SK-N-MC (cell line): ENCODE results near the gene BIRC6.

Source experiments
- DNase-seq: peaks from one replicate; pipeline ENCODE4 v3.0.0-alpha.2; 2011; ENCODE audit warnings: low read depth, low spot score
- H3K27ac ChIP-seq: fragments of 200-600 bp; sonication (generic); 2 replicates; pipeline ENCODE4 v1.5.1; 2016; ENCODE audit warnings: mixed run types
- H3K36me3 ChIP-seq: fragments of 200-600 bp; sonication (generic); 2 replicates; pipeline ENCODE4 v1.6.1; 2017; ENCODE audit warnings: antibody characterized with exemption, low read length, mixed read lengths; ENCODE audit not compliant: insufficient read depth
- H3K4me3 ChIP-seq: fragments of 200-600 bp; sonication (generic); 2 replicates; pipeline ENCODE4 v1.5.1; 2016
- H3K9ac ChIP-seq: fragments of 200-600 bp; sonication (generic); 2 replicates; pipeline ENCODE4 v1.8.0; 2017; ENCODE audit warnings: mixed run types, mixed read lengths; ENCODE audit not compliant: insufficient read length
- H3K9me3 ChIP-seq: fragments of 200-600 bp; sonication (generic); 2 replicates; pipeline ENCODE4 v1.6.1; 2017; ENCODE audit warnings: low read depth, mild to moderate bottlenecking, antibody characterized with exemption, low read length, moderate library complexity, mixed read lengths
- EZH2 ChIP-seq: fragments of 200-600 bp; sonication (generic); IDR thresholded peaks from one replicate; pipeline ENCODE4 v1.6.1; 2017; ENCODE audit warnings: antibody characterized with exemption
- FOXP2 ChIP-seq: optimal IDR thresholded peaks from 2 replicates; pipeline ENCODE3; 2011; ENCODE audit warnings: mild to moderate bottlenecking, moderate library complexity; ENCODE audit not compliant: insufficient read depth; ENCODE audit errors: extremely low read length, control extremely low read depth
- POLR2AphosphoS5 ChIP-seq: IDR thresholded peaks from 2 replicates; pipeline ENCODE4 v1.6.1; 2012; ENCODE audit warnings: mild to moderate bottlenecking, low read depth, low read length, borderline replicate concordance

Gene BIRC6

DNA sequence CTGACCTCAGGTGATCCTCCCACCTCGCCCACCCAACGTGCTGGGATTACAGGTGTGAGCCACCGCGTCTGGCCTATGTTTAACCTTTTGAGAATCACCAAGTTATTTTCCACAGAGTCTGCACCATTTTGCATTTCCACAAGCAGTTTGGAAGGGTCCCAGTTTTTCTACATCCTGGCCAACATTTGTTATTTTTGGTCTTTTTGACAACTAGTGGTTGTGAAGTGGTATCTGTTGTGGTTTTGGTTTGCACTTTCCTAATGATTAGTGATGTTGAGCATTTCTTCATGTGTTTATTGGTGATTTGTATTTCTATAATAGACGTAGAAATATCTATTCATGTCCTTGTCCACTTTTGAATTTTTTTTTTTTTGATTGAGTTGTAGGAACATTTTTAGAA, 67.9 kb downstream of the BIRC6 start:
- TF ChIP-seq FOXP2 = no peak
- no peak for TF ChIP-seq EZH2
- Histone ChIP-seq H3K27ac (no peak overlapping the region), H3K4me3 (no peak overlapping the region), H3K9me3 (no peaks in the 10 kb centered on the region), H3K9ac (no peak overlapping the region), H3K36me3 (peaks cover 33% of the 10 kb centered on the region)
- no peak for DNase-seq

DNA sequence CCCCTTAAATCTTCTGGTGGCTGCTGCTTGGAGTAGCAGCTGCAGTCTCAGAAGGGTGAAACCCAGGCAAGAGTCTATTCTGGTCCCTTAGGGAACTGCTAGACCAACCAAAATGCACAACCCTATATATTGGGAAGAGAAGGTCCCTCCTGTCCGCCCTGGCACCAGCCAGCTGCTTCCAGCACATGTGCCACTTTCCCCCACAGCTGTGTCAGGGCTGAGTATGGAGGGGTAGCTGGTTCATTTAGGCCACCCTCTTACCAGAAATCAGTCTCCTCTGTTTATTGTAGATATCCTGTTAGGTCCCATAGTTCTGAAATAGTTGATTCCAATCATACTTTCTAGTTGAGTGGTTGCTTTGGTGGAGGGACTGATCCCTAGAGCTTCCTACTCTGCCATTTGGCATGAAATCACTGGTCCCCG, 68.9 kb downstream of the BIRC6 start:
- no peak overlapping the region for H3K9ac ChIP-seq
- DNase-seq = no peak

DNA sequence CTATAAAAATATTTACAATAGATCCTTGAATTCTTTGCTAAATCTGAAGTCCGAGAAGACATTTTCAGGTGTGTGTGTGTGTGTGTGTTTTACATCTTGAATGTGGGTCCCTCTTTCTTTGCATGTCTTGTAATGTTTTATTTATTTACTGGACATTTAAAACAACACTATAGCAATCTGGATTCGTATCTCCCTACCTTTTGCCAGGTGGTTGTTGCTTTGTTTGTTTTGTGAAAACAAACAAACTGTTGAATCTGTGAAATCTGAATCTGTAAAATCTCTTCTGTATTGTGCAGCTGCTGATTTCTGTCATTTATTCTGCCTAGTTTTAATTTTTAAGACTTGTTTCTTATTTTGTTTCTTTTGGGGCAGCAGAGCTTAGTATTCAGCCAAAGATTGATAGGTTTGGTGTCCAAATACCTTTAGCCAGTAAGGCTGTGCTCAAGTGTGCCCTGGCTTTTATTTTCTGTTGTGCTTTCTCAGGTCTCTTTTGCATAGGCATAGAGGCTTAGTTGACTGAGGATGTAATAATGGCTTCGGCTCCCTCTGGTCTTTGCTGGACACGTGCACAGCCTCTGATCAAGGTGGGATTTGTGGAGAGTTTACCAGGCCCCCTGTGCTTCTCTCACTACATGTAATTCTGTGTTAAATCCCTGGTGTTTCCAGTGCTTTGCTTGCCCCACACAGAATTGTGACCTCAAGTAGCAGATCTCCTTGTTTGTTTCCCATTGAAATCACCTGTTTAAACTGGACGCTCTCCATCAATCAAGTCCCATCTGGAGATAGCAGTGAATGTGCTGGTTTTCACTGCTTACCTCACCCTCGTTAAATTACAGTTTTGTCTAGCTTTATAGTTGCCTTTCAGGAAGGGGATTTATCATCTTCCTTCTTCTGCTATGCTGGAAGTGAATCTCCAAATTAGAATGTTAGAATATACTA, 71.1 kb downstream of the BIRC6 start:
- Histone ChIP-seq H3K27ac (no peak overlapping the region), H3K9ac (no peak overlapping the region), H3K4me3 (no peak overlapping the region), H3K9me3 (no peaks in the 10 kb centered on the region), H3K36me3 (peaks cover 39% of the 10 kb centered on the region)
- DNase-seq = no peak
- TF ChIP-seq FOXP2 (no peak), EZH2 (no peak), POLR2AphosphoS5 (no peak)

More for the DNA sequence above, 68.9 kb downstream of the BIRC6 start:
- no peak for TF ChIP-seq FOXP2
- Histone ChIP-seq H3K9me3 (no peaks in the 10 kb centered on the region), H3K4me3 (no peak overlapping the region), H3K36me3 (peaks cover 34% of the 10 kb centered on the region), H3K27ac (no peak overlapping the region)

- DNase-seq = no peak
- no peak for TF ChIP-seq FOXP2
- TF ChIP-seq EZH2 = no peak
- no peak for TF ChIP-seq POLR2AphosphoS5
- Histone ChIP-seq H3K4me3 (no peak overlapping the region), H3K27ac (no peak overlapping the region), H3K9me3 (no peaks in the 10 kb centered on the region), H3K9ac (no peak overlapping the region), H3K36me3 (peaks cover 35% of the 10 kb centered on the region)
These were observed 74.0 kb downstream of the BIRC6 start for GRCh38 chr2:32430804-32431203.

DNA sequence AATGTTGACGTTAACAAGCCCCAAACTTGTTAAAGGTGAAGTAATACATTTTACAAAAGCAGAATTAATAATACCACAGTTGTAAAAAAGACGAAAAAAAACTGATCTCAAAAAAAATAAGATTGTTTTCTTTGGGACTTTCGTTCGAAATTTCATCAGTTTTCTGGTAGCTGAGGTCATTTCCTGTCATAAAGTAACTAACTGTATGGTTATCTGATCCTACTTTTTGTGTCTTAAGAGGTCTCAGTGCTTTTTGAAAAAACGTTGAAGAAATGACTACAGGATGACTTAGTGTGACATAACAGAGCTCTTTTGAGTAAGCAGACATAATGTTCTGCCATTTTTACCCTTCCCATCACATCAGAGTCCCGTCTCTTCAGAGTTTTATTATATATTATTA, 79.3 kb downstream of the BIRC6 start:
- peaks cover 59% of the 10 kb centered on the region for H3K36me3 ChIP-seq
- no peaks in the 10 kb centered on the region for H3K9me3 ChIP-seq
- TF ChIP-seq EZH2 (no peak), POLR2AphosphoS5 (no peak), FOXP2 (no peak)
- H3K9ac ChIP-seq = no peak overlapping the region
- no peak for DNase-seq
- H3K27ac ChIP-seq = no peak overlapping the region
- H3K4me3 ChIP-seq = no peak overlapping the region

- H3K27ac ChIP-seq = no peak overlapping the region
- no peak overlapping the region for H3K4me3 ChIP-seq
- peaks cover 70% of the 10 kb centered on the region for H3K36me3 ChIP-seq
- no peaks in the 10 kb centered on the region for H3K9me3 ChIP-seq
- TF ChIP-seq FOXP2 = no peak
- no peak for TF ChIP-seq POLR2AphosphoS5
- no peak for TF ChIP-seq EZH2
- no peak for DNase-seq
- no peak overlapping the region for H3K9ac ChIP-seq
These were observed 85.2 kb downstream of the BIRC6 start for GRCh38 chr2:32442020-32442467.

GRCh38 chr2:32446369-32446768, 89.5 kb downstream of the BIRC6 start:
- H3K9ac ChIP-seq = no peak overlapping the region

DNA sequence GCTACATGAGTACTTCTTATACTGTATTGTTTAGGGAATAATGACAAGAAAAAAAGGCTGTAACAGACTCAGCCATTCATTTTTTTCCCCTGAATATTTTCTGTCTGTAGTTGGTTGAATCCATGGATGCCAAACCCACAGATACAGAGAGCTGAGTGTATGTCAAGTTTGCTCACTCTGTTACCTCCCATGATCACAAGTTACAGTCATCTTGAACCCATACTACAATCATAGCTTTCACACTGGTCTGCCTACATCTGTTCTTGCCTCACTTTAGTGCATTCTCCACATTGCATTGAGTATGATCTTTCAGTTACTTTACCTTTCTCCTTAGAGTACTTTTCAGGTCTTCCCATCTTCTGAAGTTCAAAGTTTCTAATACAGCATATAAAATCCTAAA, 94.0 kb downstream of the BIRC6 start:
- TF ChIP-seq EZH2 (no peak), FOXP2 (no peak), POLR2AphosphoS5 (no peak)
- Histone ChIP-seq H3K4me3 (no peak overlapping the region), H3K9ac (no peak overlapping the region), H3K27ac (no peak overlapping the region), H3K9me3 (no peaks in the 10 kb centered on the region), H3K36me3 (peaks cover 21% of the 10 kb centered on the region)
- DNase-seq = no peak

More at GRCh38 chr2:32446369-32446768, 89.5 kb downstream of the BIRC6 start:
- DNase-seq = no peak
- H3K9me3 ChIP-seq = no peaks in the 10 kb centered on the region
- H3K36me3 ChIP-seq = peaks cover 59% of the 10 kb centered on the region
- TF ChIP-seq POLR2AphosphoS5 (no peak), FOXP2 (no peak), EZH2 (no peak)
- no peak overlapping the region for H3K27ac ChIP-seq
- no peak overlapping the region for H3K4me3 ChIP-seq
